GM12878 (cell line): ENCODE data around the gene CREB5. TPM values are rescaled to one million over a fixed set of nuclear protein-coding genes. Genes with fewer than 3 reads are reported as not detected.
A peak's percentile ranks its signal among the peaks of the same experiment; 100 is the strongest.

Experiments
- ATAC-seq: fragments of 200-7000 bp; cut with Tn5 transposase; 3 replicates; pipeline ENCODE4 v1.9.1; 2020; ENCODE audit warnings: mild to moderate bottlenecking, moderate library complexity
- BruUV-seq: library from RNA; stranded (reverse); fragments of 400-500 nt; replicated peaks from 2 replicates; lab custom pipeline; 2021; lab: Mats Ljungman, UMichigan
- CTCF ChIA-PET: fragments of 300-600 bp; sonication (Branson Sonifier 250); formaldehyde crosslinking; extraction: SDS; loops from one replicate; lab custom pipeline; 2021; ENCODE audit warnings: inconsistent platforms; lab: Yijun Ruan, JAX
- POLR2A ChIA-PET: fragments of 350-600 bp; formaldehyde crosslinking; extraction: SDS; loops from one replicate; lab custom pipeline; 2021; ENCODE audit warnings: inconsistent platforms; lab: Charles Lee
- RAD21 ChIA-PET: fragments of 300-600 bp; sonication (Branson Sonifier 250); formaldehyde crosslinking; loops from one replicate; lab custom pipeline; 2023; ENCODE audit warnings: antibody characterized with exemption; ENCODE audit not compliant: unreplicated experiment; lab: Charles Lee
- SMC1A ChIA-PET: fragments of 300-600 bp; sonication (Branson Sonifier 250); formaldehyde crosslinking; loops from one replicate; lab custom pipeline; 2023; ENCODE audit not compliant: unreplicated experiment, uncharacterized antibody; lab: Charles Lee
- DNase-seq: peaks from one replicate; pipeline ENCODE4 v3.0.0-alpha.2; 2011; ENCODE audit warnings: low read depth, low spot score
- FAIRE-seq: peaks from 3 replicates; lab custom pipeline; 2011; peaks lifted over from hg19 to GRCh38; lab: Jason Lieb, UNC
- H2AFZ ChIP-seq: 2 replicates; pipeline ENCODE4 v1.6.0; 2011; ENCODE audit warnings: low read depth, low read length, control low read depth; ENCODE audit not compliant: control insufficient read depth
- H3K27ac ChIP-seq: 2 replicates; pipeline ENCODE4 v1.5.1; 2011; ENCODE audit warnings: control low read depth; ENCODE audit not compliant: control insufficient read depth, insufficient read depth
- H3K27me3 ChIP-seq, 2 experiments: replicated peaks in 1 of 2; 2 replicates each; pipeline versions ENCODE4 v1.6.0 to v1.6.1; 2011; ENCODE audit warnings: low read length in 1 of 2; ENCODE audit not compliant: control insufficient read depth in 2 of 2, insufficient read depth in 2 of 2
- H3K36me3 ChIP-seq, 2 experiments: 2 replicates each; pipeline ENCODE4 v1.5.1; 2011; ENCODE audit warnings: low read length in 1 of 2; ENCODE audit not compliant: control insufficient read depth in 2 of 2, insufficient read depth in 2 of 2
- H3K4me1 ChIP-seq: 2 replicates; pipeline ENCODE4 v1.6.1; 2011; ENCODE audit warnings: mild to moderate bottlenecking, low read length, moderate library complexity, mixed read lengths; ENCODE audit not compliant: control insufficient read depth, insufficient read depth
- H3K4me2 ChIP-seq: 2 replicates; pipeline ENCODE4 v1.6.0; 2011; ENCODE audit warnings: control low read depth; ENCODE audit not compliant: control insufficient read depth, insufficient read depth
- H3K4me3 ChIP-seq: fragments of 200-600 bp; sonication (generic); 2 replicates; pipeline ENCODE4 v1.5.1; 2016
- H3K79me2 ChIP-seq: 2 replicates; pipeline ENCODE4 v1.6.0; 2011; ENCODE audit warnings: low read length; ENCODE audit not compliant: control insufficient read depth, insufficient read depth
- H3K9ac ChIP-seq: 2 replicates; pipeline ENCODE4 v1.8.0; 2011; ENCODE audit warnings: low read length, control low read depth, mixed read lengths; ENCODE audit not compliant: control insufficient read depth, insufficient read depth
- H3K9me3 ChIP-seq: replicated peaks from 3 replicates; pipeline ENCODE4 v1.5.1; 2011; ENCODE audit warnings: mild to moderate bottlenecking, low read length; ENCODE audit not compliant: control insufficient read depth, insufficient read depth
- H4K20me1 ChIP-seq: 2 replicates; pipeline ENCODE4 v1.6.0; 2011; ENCODE audit not compliant: control insufficient read depth, insufficient read depth
- BCL11A ChIP-seq: IDR thresholded peaks from 2 replicates; pipeline ENCODE4 v1.6.1; 2011; ENCODE audit warnings: low read depth, low read length
- BHLHE40 ChIP-seq, 2 experiments: fragments of 450-650 bp in 1 of 2; IDR thresholded peaks; 2 replicates each; pipeline ENCODE4 v1.6.1; 2011 to 2017; ENCODE audit warnings: low read depth in 2 of 2, borderline replicate concordance in 1 of 2, improper control_type of control experiment in 1 of 2, low read length in 1 of 2, mild to moderate bottlenecking in 1 of 2
- CBFB ChIP-seq: IDR thresholded peaks from 2 replicates; pipeline ENCODE4 v1.6.1; 2016; ENCODE audit warnings: antibody characterized with exemption, low read depth
- CHD4 ChIP-seq: fragments of 200-600 bp; sonication (generic); IDR thresholded peaks from 2 replicates; pipeline ENCODE4 v1.6.1; 2016; ENCODE audit warnings: mild to moderate bottlenecking
- ELK1 ChIP-seq: IDR thresholded peaks from 2 replicates; pipeline ENCODE4 v1.6.1; 2012; ENCODE audit warnings: low read depth, low read length, improper control_type of control experiment
- GABPA ChIP-seq: IDR thresholded peaks from 2 replicates; pipeline ENCODE4 v1.6.1; 2014; ENCODE audit warnings: antibody characterized with exemption, low read depth, mild to moderate bottlenecking, inconsistent platforms
- IKZF2 ChIP-seq, 2 experiments: fragments of 450-650 bp; IDR thresholded peaks; 2 replicates each; pipeline ENCODE4 v1.6.1; 2017; ENCODE audit warnings: mild to moderate bottlenecking in 2 of 2, moderate library complexity in 2 of 2
- IRF5 ChIP-seq: fragments of 450-650 bp; IDR thresholded peaks from 2 replicates; pipeline ENCODE4 v1.6.1; 2017; ENCODE audit warnings: borderline replicate concordance
- MYC ChIP-seq: IDR thresholded peaks from 2 replicates; pipeline ENCODE4 v1.6.1; 2011; ENCODE audit warnings: mild to moderate bottlenecking, low read length, moderate library complexity, inconsistent platforms; ENCODE audit not compliant: insufficient read depth, insufficient replicate concordance, insufficient read length, severe bottlenecking
- NBN ChIP-seq: fragments of 450-650 bp; IDR thresholded peaks from 2 replicates; pipeline ENCODE4 v1.6.1; 2016
- NKRF ChIP-seq: fragments of 450-650 bp; conservative IDR thresholded peaks from 2 replicates; pipeline ENCODE4 v1.6.1; 2017; ENCODE audit warnings: mild to moderate bottlenecking, moderate library complexity
- RELA ChIP-seq: fragments of 450-650 bp; IDR thresholded peaks from 2 replicates; pipeline ENCODE4 v1.8.0; 2014; ENCODE audit warnings: borderline replicate concordance; ENCODE audit not compliant: partially characterized antibody
- WGBS: methylation state at CpG from one replicate; pipeline ENCODE4 v1.1.6; 2016; ENCODE audit warnings: low lambda C conversion rate; ENCODE audit not compliant: insufficient replicate concordance, insufficient coverage; ENCODE audit errors: missing lambda C conversion rate; 5-methylcytosine and 5-hydroxymethylcytosine counted together
- in situ Hi-C: fragments of 300-500 bp; cut with MboI; formaldehyde crosslinking; loops from 9 replicates; pipeline ENCODE4 v1.14.3; 2018; ENCODE audit warnings: mixed read lengths
- intact Hi-C: fragments of 100-400 bp; cut with micrococcal nuclease; formaldehyde crosslinking; loops from one replicate; pipeline ENCODE4 v1.14.2; 2022; ENCODE audit not compliant: unreplicated experiment
- polyA plus RNA-seq, 11 experiments: library from polyadenylated mRNA; depleted of rRNA in 4 of 11; unstranded in 6 of 11; stranded (reverse) in 5 of 11; fragments of >200 nt; fragmentation: Nextera tagmentation in 4 of 11; fragmentation: Illumina TruSeq in 1 of 11; extraction: Ambion mirVana in 4 of 11; extraction: Trizol in 1 of 11; gene quantifications; 1 replicate in 1 of 11; 2 replicates in 10 of 11; pipeline versions ENCODE4 v1.2.1 to v1.2.3, GENCODE V29; 2011 to 2016; ENCODE audit warnings: inconsistent platforms in 2 of 11, missing spikeins in 2 of 11, low read depth in 1 of 11
- total RNA-seq, 4 experiments: library from RNA; depleted of rRNA in 3 of 4; stranded (reverse); fragments of >200 nt in 3 of 4; fragmentation: Illumina TruSeq in 1 of 4; extraction: Trizol in 1 of 4; gene quantifications; 2 replicates each; pipeline versions ENCODE4 v1.2.1 to v1.2.3, GENCODE V29; 2013 to 2021

The CREB5 gene
- total and polyA plus RNA-seq, 10 of the 15 experiments (the other 5 are each of a cell fraction or from before 2014, with no cell fraction given), result 12.9 to 74.1 (median 53.0) TPM

- SMC1A ChIA-PET, result interaction anchor here (1.3 kb wide), 1 partner anchor 214 kb away, joined by 3 read pairs; no protein-coding TSS in a partner anchor
- no TSS peak for BruUV-seq
- POLR2A ChIA-PET, result no interaction called here
Measured at GRCh38 chr7:28787106-28787505, 374.8 kb downstream of the CREB5 start.

GRCh38 chr7:28790467-28790866, 378.1 kb downstream of the CREB5 start:
- no peaks in the 10 kb centered on the region for H3K27me3 ChIP-seq
- no peak overlapping the region for H3K4me2 ChIP-seq
- 65% methylated on average over 4 of the region's 4 CpGs for WGBS
- DNase-seq (no peak), ATAC-seq (no peak), FAIRE-seq (no peak)
- H3K4me3 ChIP-seq, result no peak overlapping the region
- ChIA-PET CTCF (interaction anchor here (0.7 to 2.7 kb wide), 6 partner anchors 13 to 402 kb away, joined by 3 to 9 read pairs (median 4); no protein-coding TSS in a partner anchor), POLR2A (interaction anchor here (0.7 kb wide), 1 partner anchor 13 kb away, joined by 4 read pairs; no protein-coding TSS in a partner anchor), SMC1A (interaction anchor here (0.6 to 1.6 kb wide), 5 partner anchors 9 to 53 kb away, joined by 3 to 5 read pairs (median 4); no protein-coding TSS in a partner anchor), RAD21 (no interaction called here)
- intact Hi-C loops (no loop called here), in situ Hi-C loops (no loop called here)
- H3K27ac ChIP-seq, result no peak overlapping the region
- H3K9me3 ChIP-seq, result no peaks in the 10 kb centered on the region
- H3K9ac ChIP-seq, result no peak overlapping the region
- H4K20me1 ChIP-seq, result no peaks in the 10 kb centered on the region
- no TSS peak for BruUV-seq
- H3K36me3 ChIP-seq, result no peaks in the 10 kb centered on the region; a peak in 2 of 4 replicates
- no peaks in the 10 kb centered on the region for H3K4me1 ChIP-seq
- no peaks in the 10 kb centered on the region for H3K79me2 ChIP-seq
- H2AFZ ChIP-seq, result no peak overlapping the region
- TF ChIP-seq GABPA (no peak), MYC (no peak), BHLHE40 (IDR thresholded peaks at IDR 0.05; ENCODE audit: borderline replicate concordance in 1 of 2, low read depth in 2 of 2, low read length in 1 of 2) (no peak), NKRF (no peak), IKZF2 (IDR thresholded peaks at IDR 0.05) (no peak), BCL11A (no peak), IRF5 (no peak), CBFB (no peak), ELK1 (no peak), NBN (no peak)

More at GRCh38 chr7:28787106-28787505, 374.8 kb downstream of the CREB5 start:
- Histone ChIP-seq H3K27me3 (no peaks in the 10 kb centered on the region), H3K36me3 (no peaks in the 10 kb centered on the region; a peak in 2 of 4 replicates), H3K9me3 (no peaks in the 10 kb centered on the region), H3K4me3 (no peak overlapping the region), H3K79me2 (no peaks in the 10 kb centered on the region), H3K4me1 (peaks cover 4% of the 10 kb centered on the region), H3K4me2 (no peak overlapping the region), H3K27ac (no peak overlapping the region), H3K9ac (no peak overlapping the region), H4K20me1 (no peaks in the 10 kb centered on the region), H2AFZ (no peak overlapping the region)
- RAD21 ChIA-PET, result no interaction called here
- DNase-seq, result no peak
- peak; percentile 57 for ATAC-seq
- no peak for FAIRE-seq
- TF ChIP-seq CHD4 (no peak), RELA (no peak)
- TF ChIP-seq, all 136 proteins: peak for 0
- intact Hi-C loops (no loop called here), in situ Hi-C loops (no loop called here)
- CTCF ChIA-PET, result interaction anchor here (1.1 kb wide), 1 partner anchor 14 kb away, joined by 3 read pairs; no protein-coding TSS in a partner anchor
